ENCODE measurements around the gene NIP7.

NIP7 gene

GRCh38 chr16:69314534-69314933 is 25.0 kb upstream of the NIP7 start:
- H3K79me2 ChIP-seq (ENCODE audit: control insufficient read depth, insufficient read depth, low read length), result peaks cover 7% of the 10 kb centered on the region
- H3K27me3 ChIP-seq (ENCODE audit: insufficient read depth, low read length, poor library complexity), result no peaks in the 10 kb centered on the region
- no peak overlapping the region for H3K27ac ChIP-seq (ENCODE audit: low read depth, low read length)
- H3K4me1 ChIP-seq (ENCODE audit: control insufficient read depth, low read depth, low read length), result no peaks in the 10 kb centered on the region
- H3K4me2 ChIP-seq (ENCODE audit: low read length), result no peak overlapping the region
- H3K23ac ChIP-seq (ENCODE audit: low read length), result no peak overlapping the region
- no peak overlapping the region for H2BK15ac ChIP-seq (replicated peaks; ENCODE audit: low read depth)
- peaks cover 16% of the 10 kb centered on the region for H3K36me3 ChIP-seq (ENCODE audit: control insufficient read depth, insufficient read depth, low read length)
- no peak overlapping the region for H3K4me3 ChIP-seq (ENCODE audit: low read length)
- H3K18ac ChIP-seq (ENCODE audit: low read length), result no peak overlapping the region
- H3K9ac ChIP-seq (ENCODE audit: low read length), result no peak overlapping the region
- H4K8ac ChIP-seq (ENCODE audit: low read depth, low read length), result no peak overlapping the region
- H2AK5ac ChIP-seq (ENCODE audit: low read length), result no peak overlapping the region
- no peak overlapping the region for H2BK5ac ChIP-seq (ENCODE audit: low read length)
- DNase-seq, result no peak
- H3K4ac ChIP-seq (ENCODE audit: low read depth, low read length), result no peak overlapping the region
- H3K56ac ChIP-seq (ENCODE audit: low read length), result no peak overlapping the region
- no peak overlapping the region for H4K5ac ChIP-seq (ENCODE audit: low read length)
- peaks cover 10% of the 10 kb centered on the region for H3K79me1 ChIP-seq (ENCODE audit: low read length)
- no CpG with 5 or more reads among the region's 11 CpGs for WGBS (ENCODE audit: extremely low coverage, insufficient coverage, low lambda C conversion rate)
- H2BK120ac ChIP-seq (ENCODE audit: low read depth, low read length), result no peak overlapping the region

DNA sequence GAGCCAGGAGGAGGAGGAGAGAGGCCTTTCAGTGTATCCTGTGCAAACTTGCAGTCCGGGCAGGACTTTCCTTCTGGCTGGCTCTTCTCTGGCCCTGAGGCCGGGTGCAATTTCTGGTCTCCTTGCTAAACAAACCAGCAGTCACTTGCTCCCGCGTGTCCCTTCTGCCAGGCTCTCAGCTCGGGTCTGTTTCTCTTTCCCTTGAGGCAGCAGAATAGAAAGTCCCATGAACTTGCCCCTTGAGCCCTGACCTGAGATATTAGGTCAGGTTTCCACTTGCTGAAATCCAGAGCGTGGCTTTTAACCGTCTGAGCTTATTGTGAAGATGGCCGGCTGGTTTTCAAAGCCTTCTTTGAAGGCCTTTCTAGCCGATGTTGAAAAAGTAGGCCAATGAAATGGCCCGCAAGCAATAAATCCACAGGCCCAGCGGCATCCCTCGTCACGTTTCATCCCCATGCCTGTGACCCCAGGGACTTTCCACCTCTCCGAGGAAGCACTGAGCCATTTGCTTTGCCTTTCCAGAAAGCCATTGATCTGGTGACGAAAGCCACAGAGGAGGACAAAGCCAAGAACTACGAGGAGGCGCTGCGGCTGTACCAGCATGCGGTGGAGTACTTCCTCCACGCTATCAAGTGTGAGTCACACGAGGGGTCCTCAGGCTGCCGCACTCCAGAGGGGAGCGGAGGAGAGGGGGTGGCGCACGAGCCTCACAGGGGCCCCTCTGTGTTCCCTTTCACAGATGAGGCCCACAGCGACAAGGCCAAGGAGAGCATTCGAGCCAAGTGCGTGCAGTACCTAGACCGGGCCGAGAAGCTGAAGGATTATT is 23.9 kb upstream of the NIP7 start:
- Histone ChIP-seq H3K23ac (ENCODE audit: low read length) (no peak overlapping the region), H3K56ac (ENCODE audit: low read length) (no peak overlapping the region), H3K79me2 (ENCODE audit: control insufficient read depth, insufficient read depth, low read length) (peaks cover 7% of the 10 kb centered on the region), H2AK5ac (ENCODE audit: low read length) (no peak overlapping the region), H3K4me1 (ENCODE audit: control insufficient read depth, low read depth, low read length) (no peaks in the 10 kb centered on the region), H3K36me3 (ENCODE audit: control insufficient read depth, insufficient read depth, low read length) (peaks cover 22% of the 10 kb centered on the region), H3K27me3 (ENCODE audit: insufficient read depth, low read length, poor library complexity) (no peaks in the 10 kb centered on the region), H3K18ac (ENCODE audit: low read length) (no peak overlapping the region), H2BK120ac (ENCODE audit: low read depth, low read length) (no peak overlapping the region), H2BK15ac (replicated peaks; ENCODE audit: low read depth) (no peak overlapping the region), H4K8ac (ENCODE audit: low read depth, low read length) (no peak overlapping the region), H3K4me3 (ENCODE audit: low read length) (no peak overlapping the region), H2BK5ac (ENCODE audit: low read length) (no peak overlapping the region), H3K4me2 (ENCODE audit: low read length) (no peak overlapping the region), H3K9ac (ENCODE audit: low read length) (no peak overlapping the region), H3K4ac (ENCODE audit: low read depth, low read length) (no peak overlapping the region), H4K5ac (ENCODE audit: low read length) (no peak overlapping the region), H3K79me1 (ENCODE audit: low read length) (peaks cover 12% of the 10 kb centered on the region), H3K27ac (ENCODE audit: low read depth, low read length) (no peak overlapping the region)
- no CpG with 5 or more reads among the region's 30 CpGs for WGBS (ENCODE audit: extremely low coverage, insufficient coverage, low lambda C conversion rate)
- no peak for DNase-seq

DNA sequence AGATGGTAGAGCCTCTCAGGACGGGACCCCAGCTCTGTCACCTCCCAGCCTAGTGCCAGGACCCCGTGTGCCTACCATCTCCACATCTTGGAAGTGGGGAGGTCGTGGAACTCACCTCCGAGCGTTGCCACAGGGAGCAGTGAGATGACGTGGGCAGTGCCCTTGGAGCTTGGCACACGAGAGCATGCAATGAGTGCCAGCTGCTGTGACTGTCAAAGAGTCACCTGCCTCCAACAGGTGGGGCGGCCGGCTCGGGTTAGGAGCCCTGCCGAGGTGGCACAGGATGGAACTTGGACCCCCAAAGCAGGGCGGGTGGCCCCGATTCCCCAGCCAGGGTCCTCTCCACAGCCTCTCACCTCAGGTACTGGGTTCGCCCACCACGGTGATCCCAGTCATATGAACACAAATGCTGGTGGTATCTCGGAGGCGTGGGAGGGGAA is 23.0 kb upstream of the NIP7 start:
- Histone ChIP-seq H3K36me3 (ENCODE audit: control insufficient read depth, insufficient read depth, low read length) (peaks cover 30% of the 10 kb centered on the region), H3K79me1 (ENCODE audit: low read length) (peaks cover 14% of the 10 kb centered on the region), H3K9ac (ENCODE audit: low read length) (no peak overlapping the region), H2BK120ac (ENCODE audit: low read depth, low read length) (no peak overlapping the region), H3K27me3 (ENCODE audit: insufficient read depth, low read length, poor library complexity) (no peaks in the 10 kb centered on the region), H2AK5ac (ENCODE audit: low read length) (no peak overlapping the region), H3K27ac (ENCODE audit: low read depth, low read length) (no peak overlapping the region), H3K56ac (ENCODE audit: low read length) (no peak overlapping the region), H3K4me1 (ENCODE audit: control insufficient read depth, low read depth, low read length) (no peaks in the 10 kb centered on the region), H3K23ac (ENCODE audit: low read length) (no peak overlapping the region), H4K8ac (ENCODE audit: low read depth, low read length) (no peak overlapping the region), H3K4me3 (ENCODE audit: low read length) (no peak overlapping the region), H2BK15ac (replicated peaks; ENCODE audit: low read depth) (no peak overlapping the region), H3K79me2 (ENCODE audit: control insufficient read depth, insufficient read depth, low read length) (peaks cover 7% of the 10 kb centered on the region), H3K18ac (ENCODE audit: low read length) (no peak overlapping the region), H2BK5ac (ENCODE audit: low read length) (no peak overlapping the region), H3K4me2 (ENCODE audit: low read length) (no peak overlapping the region), H3K4ac (ENCODE audit: low read depth, low read length) (no peak overlapping the region), H4K5ac (ENCODE audit: low read length) (no peak overlapping the region)
- WGBS (ENCODE audit: extremely low coverage, insufficient coverage, low lambda C conversion rate), result no CpG with 5 or more reads among the region's 17 CpGs
- DNase-seq, result no peak

DNA sequence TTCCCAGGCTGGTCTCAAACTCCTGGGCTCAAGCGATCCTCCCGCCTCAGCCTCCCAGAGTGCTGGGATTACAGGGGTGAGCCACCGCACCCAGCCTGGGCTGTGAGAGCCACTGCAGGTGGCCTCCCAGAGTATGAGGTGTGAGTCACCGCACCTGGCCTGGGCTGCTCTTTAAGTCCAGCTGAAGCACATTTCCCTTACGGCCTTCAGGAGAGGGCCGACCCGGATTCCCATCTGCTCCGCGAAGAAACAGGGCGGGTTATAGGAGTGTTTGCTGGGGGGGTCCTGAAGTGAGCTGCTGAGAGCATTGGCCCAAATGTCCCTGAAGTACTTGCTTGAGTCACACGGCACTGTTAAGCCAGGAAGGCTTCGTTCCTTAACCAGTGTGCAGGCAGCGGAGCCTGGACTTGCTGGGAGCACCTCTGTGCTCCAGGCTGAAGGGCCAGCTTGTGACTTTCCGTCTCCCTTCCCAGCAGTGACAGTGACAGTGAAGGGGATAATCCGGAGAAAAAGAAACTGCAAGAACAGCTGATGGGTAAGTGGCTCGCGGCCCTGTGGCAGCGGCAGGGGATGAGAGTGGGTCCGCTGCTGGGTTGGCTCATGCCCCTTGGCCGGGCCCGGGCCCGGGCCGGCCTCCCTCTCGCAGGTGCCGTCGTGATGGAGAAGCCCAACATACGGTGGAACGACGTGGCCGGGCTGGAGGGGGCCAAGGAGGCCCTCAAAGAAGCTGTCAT is 21.2 kb upstream of the NIP7 start:
- H3K4ac ChIP-seq (ENCODE audit: low read depth, low read length), result no peak overlapping the region
- no peaks in the 10 kb centered on the region for H3K27me3 ChIP-seq (ENCODE audit: insufficient read depth, low read length, poor library complexity)
- no peak overlapping the region for H2BK15ac ChIP-seq (replicated peaks; ENCODE audit: low read depth)
- no peak overlapping the region for H3K23ac ChIP-seq (ENCODE audit: low read length)
- no CpG with 5 or more reads among the region's 30 CpGs for WGBS (ENCODE audit: extremely low coverage, insufficient coverage, low lambda C conversion rate)
- no peak overlapping the region for H3K9ac ChIP-seq (ENCODE audit: low read length)
- H3K79me1 ChIP-seq (ENCODE audit: low read length), result peaks cover 13% of the 10 kb centered on the region
- H2BK120ac ChIP-seq (ENCODE audit: low read depth, low read length), result no peak overlapping the region
- H3K4me3 ChIP-seq (ENCODE audit: low read length), result no peak overlapping the region
- no peak overlapping the region for H3K18ac ChIP-seq (ENCODE audit: low read length)
- no peak overlapping the region for H3K4me2 ChIP-seq (ENCODE audit: low read length)
- H3K4me1 ChIP-seq (ENCODE audit: control insufficient read depth, low read depth, low read length), result no peaks in the 10 kb centered on the region
- H2AK5ac ChIP-seq (ENCODE audit: low read length), result no peak overlapping the region
- H3K36me3 ChIP-seq (ENCODE audit: control insufficient read depth, insufficient read depth, low read length), result peaks cover 36% of the 10 kb centered on the region
- no peak for DNase-seq
- no peak overlapping the region for H3K27ac ChIP-seq (ENCODE audit: low read depth, low read length)
- no peak overlapping the region for H2BK5ac ChIP-seq (ENCODE audit: low read length)
- H3K56ac ChIP-seq (ENCODE audit: low read length), result no peak overlapping the region
- no peak overlapping the region for H4K5ac ChIP-seq (ENCODE audit: low read length)
- peaks cover 3% of the 10 kb centered on the region for H3K79me2 ChIP-seq (ENCODE audit: control insufficient read depth, insufficient read depth, low read length)
- H4K8ac ChIP-seq (ENCODE audit: low read depth, low read length), result no peak overlapping the region

- no peak for DNase-seq
- peaks cover 37% of the 10 kb centered on the region for H3K36me3 ChIP-seq (ENCODE audit: control insufficient read depth, insufficient read depth, low read length)
- peaks cover 2% of the 10 kb centered on the region for H3K79me2 ChIP-seq (ENCODE audit: control insufficient read depth, insufficient read depth, low read length)
- H3K9ac ChIP-seq (ENCODE audit: low read length), result no peak overlapping the region
- H3K4ac ChIP-seq (ENCODE audit: low read depth, low read length), result no peak overlapping the region
- H3K56ac ChIP-seq (ENCODE audit: low read length), result no peak overlapping the region
- peaks cover 14% of the 10 kb centered on the region for H3K79me1 ChIP-seq (ENCODE audit: low read length)
- H3K4me3 ChIP-seq (ENCODE audit: low read length), result no peak overlapping the region
- no peak overlapping the region for H3K23ac ChIP-seq (ENCODE audit: low read length)
- no peak overlapping the region for H2BK120ac ChIP-seq (ENCODE audit: low read depth, low read length)
- no peaks in the 10 kb centered on the region for H3K4me1 ChIP-seq (ENCODE audit: control insufficient read depth, low read depth, low read length)
- no peak overlapping the region for H3K27ac ChIP-seq (ENCODE audit: low read depth, low read length)
- H3K4me2 ChIP-seq (ENCODE audit: low read length), result no peak overlapping the region
- no peak overlapping the region for H3K18ac ChIP-seq (ENCODE audit: low read length)
- H2BK15ac ChIP-seq (replicated peaks; ENCODE audit: low read depth), result no peak overlapping the region
- H4K5ac ChIP-seq (ENCODE audit: low read length), result no peak overlapping the region
- H2AK5ac ChIP-seq (ENCODE audit: low read length), result no peak overlapping the region
- no peak overlapping the region for H2BK5ac ChIP-seq (ENCODE audit: low read length)
- WGBS (ENCODE audit: extremely low coverage, insufficient coverage, low lambda C conversion rate), result no CpG with 5 or more reads among the region's 10 CpGs
- no peaks in the 10 kb centered on the region for H3K27me3 ChIP-seq (ENCODE audit: insufficient read depth, low read length, poor library complexity)
- H4K8ac ChIP-seq (ENCODE audit: low read depth, low read length), result no peak overlapping the region
These were observed 20.7 kb upstream of the NIP7 start for GRCh38 chr16:69318911-69319289.

All from mesendoderm (in vitro differentiated cells).